Breast epithelium (tissue), 4 donors: ENCODE results near the gene ATAD3B. TPM values are rescaled to one million over a fixed set of nuclear protein-coding genes. Genes with fewer than 3 reads are reported as not detected.

Source experiments
- DNase-seq, 2 donors: peaks; one replicate each; pipeline ENCODE4 v3.0.0-alpha.2; 2019; ENCODE audit warnings: low spot score in 2 of 2
- H3K27ac ChIP-seq, 2 donors: fragments of 200-600 bp; sonication (generic) in 1 of 2; one replicate each; pipeline ENCODE4 v1.5.1; 2016 to 2019; ENCODE audit warnings: mild to moderate bottlenecking in 1 of 2
- H3K27me3 ChIP-seq, 2 donors: fragments of 200-600 bp; sonication (generic) in 1 of 2; one replicate each; pipeline versions ENCODE4 v1.5.1 to v1.6.0; 2017 to 2019; ENCODE audit warnings: control low read depth in 1 of 2, mild to moderate bottlenecking in 1 of 2
- H3K36me3 ChIP-seq: fragments of 200-600 bp; one replicate; pipeline ENCODE4 v1.5.1; 2019
- H3K4me1 ChIP-seq, 2 donors: fragments of 200-600 bp; sonication (generic); one replicate each; pipeline ENCODE4 v1.5.1; 2016 to 2019; ENCODE audit warnings: control low read depth in 1 of 2
- H3K4me3 ChIP-seq, 3 donors: fragments of 200-600 bp; sonication (generic); 1 replicate in 2 of 3; 2 replicates in 1 of 3; pipeline ENCODE4 v1.5.1; 2016 to 2019; ENCODE audit warnings: mild to moderate bottlenecking in 3 of 3, moderate library complexity in 2 of 3
- H3K9me3 ChIP-seq, 2 donors: fragments of 200-600 bp; sonication (generic) in 1 of 2; one replicate each; pipeline ENCODE4 v1.5.1; 2016 to 2019; ENCODE audit warnings: control low read depth in 1 of 2
- CTCF ChIP-seq, 3 donors: fragments of 450-650 bp; IDR thresholded peaks; one replicate each; pipeline ENCODE4 v1.5.1; 2016 to 2017; ENCODE audit warnings: antibody characterized with exemption in 3 of 3, mild to moderate bottlenecking in 3 of 3, moderate library complexity in 3 of 3
- POLR2A ChIP-seq: fragments of 450-650 bp; IDR thresholded peaks from one replicate; pipeline ENCODE4 v1.6.1; 2016; ENCODE audit warnings: antibody characterized with exemption, mild to moderate bottlenecking, moderate library complexity
- POLR2AphosphoS5 ChIP-seq, 3 donors: sonication (generic); formaldehyde crosslinking; IDR thresholded peaks; one replicate each; pipeline ENCODE4 v1.6.1; 2017; ENCODE audit warnings: antibody characterized with exemption in 3 of 3
- intact Hi-C: fragments of 100-400 bp; cut with DNase I; formaldehyde crosslinking; loops from one replicate; pipeline ENCODE4 v1.15.1; 2023; ENCODE audit warnings: low total_unique reads
- total RNA-seq, 3 donors: library from RNA; depleted of rRNA; stranded (reverse); fragments of >200 nt; gene quantifications; one replicate each; pipeline ENCODE4 v1.1.0, GENCODE V29; 2016

The ATAD3B gene
- 10 to 100 TPM in 2 of 3 donors, 1 to 10 TPM in 1; 9.9 to 22.9 (median 22.4) TPM for total RNA-seq

GRCh38 chr1:1471389-1472052 lies at the start of gene ATAD3B:
Gene ATAD3B, plus strand, starts transcription at chr1:1471765. Its CDS starts 120 bp downstream, at chr1:1471885.
- Histone ChIP-seq H3K9me3 (no peaks in the 10 kb centered on the region), H3K4me1 (peaks cover 0 to 4% of the 10 kb centered on the region in 2 donors), H3K27me3 (no peaks in the 10 kb centered on the region), H3K36me3 (no peaks in the 10 kb centered on the region), H3K27ac (peak within 1 kb of the TSS; percentile 85 to 87), H3K4me3 (peak within 1 kb of the TSS; percentile 58 to 85 (median 77))
- no peak for TF ChIP-seq POLR2A
- peak; percentile 60 to 87 (median 85) for TF ChIP-seq POLR2AphosphoS5 (IDR thresholded peaks at IDR 0.05)
- intact Hi-C loops = no loop called here
- peak; percentile 90 to 92 for DNase-seq

DNA sequence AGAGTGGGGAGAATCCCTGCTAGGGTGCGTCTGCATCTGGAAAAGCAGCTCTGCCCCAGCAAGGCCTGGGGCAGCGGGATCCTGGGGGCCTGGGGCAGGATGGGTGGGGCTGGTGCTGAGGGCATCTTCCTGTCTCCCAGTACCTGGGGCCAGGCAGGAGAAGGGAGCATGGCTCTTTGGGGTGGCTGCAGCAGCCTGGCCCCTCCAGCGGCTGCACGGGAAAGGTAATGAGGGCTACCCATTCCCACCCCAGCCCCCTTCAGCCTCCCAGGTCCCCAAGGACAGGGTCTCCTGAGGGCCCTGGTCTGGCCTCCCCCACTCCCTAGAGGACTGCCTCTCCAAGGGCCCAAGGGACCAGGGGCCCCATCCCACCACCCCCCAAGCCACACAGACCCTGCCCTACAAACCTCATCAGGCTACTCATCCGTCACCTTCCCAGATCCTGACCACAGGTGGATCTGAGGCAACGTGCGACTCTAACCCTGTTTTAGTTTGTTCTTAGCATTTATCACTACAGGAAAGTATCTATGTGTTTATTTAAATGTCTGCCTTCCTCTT lies 49.6 kb upstream of the ATAD3B start:
- TF ChIP-seq CTCF (IDR thresholded peaks at IDR 0.05) (no peak), POLR2A (no peak), POLR2AphosphoS5 (IDR thresholded peaks at IDR 0.05) (no peak)
- Histone ChIP-seq H3K36me3 (no peaks in the 10 kb centered on the region), H3K4me1 (peaks cover 4 to 6% of the 10 kb centered on the region in 2 donors), H3K27ac (peak overlapping the region; percentile 76 to 93), H3K9me3 (no peaks in the 10 kb centered on the region), H3K27me3 (no peaks in the 10 kb centered on the region), H3K4me3 (no peak overlapping the region)
- no peak for DNase-seq
- intact Hi-C loops = no loop called here

DNA sequence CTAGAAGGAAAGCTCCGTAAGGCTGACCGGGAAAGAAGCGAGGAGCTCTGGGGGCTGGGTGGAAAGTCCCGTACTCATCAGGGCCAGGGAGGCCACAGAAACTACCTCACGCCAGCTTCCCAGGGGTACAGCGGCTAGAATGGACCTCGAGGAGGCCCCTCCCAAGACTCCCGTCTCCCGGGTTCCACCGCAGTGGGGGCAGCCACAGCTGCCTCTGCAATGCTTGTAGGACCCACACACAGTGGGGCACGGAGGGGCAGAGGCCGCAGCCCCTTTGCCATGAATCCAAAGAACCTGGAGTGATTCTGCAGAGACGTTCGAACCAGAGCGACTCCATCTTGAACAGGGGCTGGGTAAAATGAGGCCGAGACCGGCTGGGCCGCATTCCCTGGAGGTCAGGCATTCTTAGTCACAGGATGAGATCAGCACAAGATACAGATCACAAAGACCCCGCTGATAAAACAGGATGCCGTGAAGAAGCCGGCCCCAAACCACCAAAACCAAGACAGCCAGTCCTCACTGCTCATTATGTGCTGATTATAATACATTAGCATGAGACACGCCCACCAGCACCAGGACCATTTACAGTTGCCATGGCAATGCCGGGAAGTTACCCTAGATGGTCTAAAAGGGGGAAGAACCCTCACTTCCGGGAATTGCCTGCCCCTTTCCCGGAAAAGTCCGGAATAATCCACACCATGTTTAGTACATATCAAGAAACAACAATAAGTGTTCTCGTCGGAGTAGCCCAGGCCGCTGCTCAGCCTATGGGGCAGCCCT lies 48.9 kb upstream of the ATAD3B start:
- Histone ChIP-seq H3K4me1 (peaks cover 4 to 6% of the 10 kb centered on the region in 2 donors), H3K27ac (peak overlapping the region; percentile 76 to 93)

DNA sequence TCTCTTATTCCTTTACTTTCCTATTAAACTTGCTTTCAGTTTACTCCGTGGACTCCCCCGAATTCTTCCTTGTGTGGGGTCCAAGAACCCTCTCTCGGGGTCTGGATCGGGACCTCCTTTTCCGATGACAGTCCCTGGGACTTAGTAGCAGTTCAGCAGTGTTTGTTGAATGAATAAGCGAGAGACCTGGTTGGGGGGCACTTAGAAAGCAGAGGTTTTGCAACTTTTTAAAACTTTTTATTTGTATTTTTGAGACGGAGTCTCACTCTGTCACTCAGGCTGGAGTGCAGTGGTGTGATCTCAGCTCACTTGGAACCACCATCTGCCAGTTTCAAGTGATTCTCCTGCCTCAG lies 48.3 kb upstream of the ATAD3B start:
- DNase-seq = no peak
- H3K27me3 ChIP-seq = no peaks in the 10 kb centered on the region
- H3K9me3 ChIP-seq = no peaks in the 10 kb centered on the region
- H3K4me1 ChIP-seq = peaks cover 4 to 6% of the 10 kb centered on the region in 2 donors
- H3K36me3 ChIP-seq = no peaks in the 10 kb centered on the region
- no peak overlapping the region for H3K4me3 ChIP-seq
- TF ChIP-seq CTCF (IDR thresholded peaks at IDR 0.05) (no peak), POLR2A (no peak), POLR2AphosphoS5 (IDR thresholded peaks at IDR 0.05) (no peak)
- intact Hi-C loops = no loop called here
- peak overlapping the region in 1 of 2 donors; percentile 93 for H3K27ac ChIP-seq

More for the DNA sequence above, 48.9 kb upstream of the ATAD3B start:
- DNase-seq = no peak
- no peaks in the 10 kb centered on the region for H3K36me3 ChIP-seq
- H3K4me3 ChIP-seq = no peak overlapping the region
- no peaks in the 10 kb centered on the region for H3K27me3 ChIP-seq
- H3K9me3 ChIP-seq = no peaks in the 10 kb centered on the region
- TF ChIP-seq POLR2AphosphoS5 (IDR thresholded peaks at IDR 0.05) (no peak), POLR2A (no peak), CTCF (IDR thresholded peaks at IDR 0.05) (no peak)
- intact Hi-C loops = no loop called here

GRCh38 chr1:1424707-1425106 lies 46.9 kb upstream of the ATAD3B start:
- Histone ChIP-seq H3K27me3 (no peaks in the 10 kb centered on the region), H3K4me1 (peaks cover 0 to 11% of the 10 kb centered on the region in 2 donors), H3K9me3 (no peaks in the 10 kb centered on the region), H3K4me3 (no peak overlapping the region), H3K27ac (no peak overlapping the region), H3K36me3 (no peaks in the 10 kb centered on the region)
- no peak for TF ChIP-seq POLR2AphosphoS5 (IDR thresholded peaks at IDR 0.05)
- no peak for TF ChIP-seq POLR2A
- no peak for TF ChIP-seq CTCF (IDR thresholded peaks at IDR 0.05)
- intact Hi-C loops = no loop called here
- no peak for DNase-seq
